PC-3 (cell line): Measurements from ENCODE around the gene SFMBT1.

Source experiments
- CTCF ChIP-seq: fragments of 300-600 bp; sonication (generic); conservative IDR thresholded peaks from 2 replicates; pipeline ENCODE4 v1.5.1; 2017; ENCODE audit warnings: antibody characterized with exemption, low read depth, mild to moderate bottlenecking, low read length
- EZH2 ChIP-seq: fragments of 300-600 bp; sonication (generic); IDR thresholded peaks from one replicate; pipeline ENCODE4 v1.6.1; 2017; ENCODE audit warnings: antibody characterized with exemption, mild to moderate bottlenecking, low read length; ENCODE audit not compliant: unreplicated experiment
- EZH2phosphoT487 ChIP-seq: fragments of 300-600 bp; sonication (generic); IDR thresholded peaks from 2 replicates; pipeline ENCODE4 v1.6.1; 2018; ENCODE audit warnings: mild to moderate bottlenecking, antibody characterized with exemption, low read length, borderline replicate concordance

GRCh38 chr3:53079147-53079546, 33.3 kb upstream of the SFMBT1 start:
- TF ChIP-seq CTCF, result no peak
- TF ChIP-seq EZH2, result no peak
- TF ChIP-seq EZH2phosphoT487, result no peak
